HEK293 (cell line): Measurements from ENCODE around the gene SYT5.

Experiments
- CTCF ChIA-PET: fragments of 350-600 bp; formaldehyde crosslinking; extraction: SDS; loops from one replicate; lab custom pipeline; 2021; ENCODE audit warnings: antibody characterized with exemption; lab: Yijun Ruan, JAX
- POLR2A ChIA-PET: fragments of 300-600 bp; formaldehyde crosslinking; extraction: SDS; loops from one replicate; lab custom pipeline; 2020; ENCODE audit warnings: antibody characterized with exemption, inconsistent platforms; lab: Yijun Ruan, JAX
- H3K27ac ChIP-seq: fragments of 200-500 bp; sonication (Bioruptor generic); 2 replicates; pipeline ENCODE4 v1.5.1; 2014; ENCODE audit warnings: low read depth, low read length, control low read depth, inconsistent platforms; ENCODE audit errors: extremely low read depth
- H3K36me3 ChIP-seq, 2 experiments: fragments of 200-500 bp in 1 of 2; sonication (Bioruptor generic) in 1 of 2; 1 replicate in 1 of 2; 2 replicates in 1 of 2; pipeline ENCODE4 v1.5.1; 2014 to 2017; ENCODE audit warnings: inconsistent platforms in 2 of 2, low read length in 2 of 2; ENCODE audit not compliant: control insufficient read depth in 2 of 2, insufficient read depth in 1 of 2
- H3K4me1 ChIP-seq: fragments of 200-500 bp; sonication (Bioruptor generic); 2 replicates; pipeline ENCODE4 v1.5.1; 2014; ENCODE audit warnings: mild to moderate bottlenecking, low read length, inconsistent platforms; ENCODE audit not compliant: control insufficient read depth, insufficient read depth
- H3K4me3 ChIP-seq: 2 replicates; pipeline ENCODE4 v1.5.1; 2011; ENCODE audit warnings: low read depth, mild to moderate bottlenecking, control low read depth, low read length, moderate library complexity
- H3K9me3 ChIP-seq: fragments of 200-500 bp; sonication (Bioruptor generic); 2 replicates; pipeline ENCODE4 v1.5.1; 2014; ENCODE audit warnings: low read depth, low read length, inconsistent platforms; ENCODE audit not compliant: control insufficient read depth, insufficient read depth
- EGR2 ChIP-seq: fragments of 450-650 bp; formaldehyde crosslinking; IDR thresholded peaks from 2 replicates; pipeline ENCODE4 v1.5.1; 2016; ENCODE audit warnings: low read depth, missing biosample characterization, missing genetic modification characterization
- GFI1B ChIP-seq: fragments of 450-650 bp; formaldehyde crosslinking; IDR thresholded peaks from 2 replicates; pipeline ENCODE4 v1.5.1; 2016; ENCODE audit warnings: missing biosample characterization, missing genetic modification characterization
- IKZF3 ChIP-seq: fragments of 450-650 bp; IDR thresholded peaks from 2 replicates; pipeline ENCODE4 v1.5.0; 2018; ENCODE audit warnings: missing biosample characterization, mild to moderate bottlenecking, missing genetic modification characterization, moderate library complexity
- KLF8 ChIP-seq: fragments of 450-650 bp; formaldehyde crosslinking; IDR thresholded peaks from 2 replicates; pipeline ENCODE4 v1.5.1; 2016; ENCODE audit warnings: missing biosample characterization, missing genetic modification characterization
- KLF9 ChIP-seq: fragments of 450-650 bp; formaldehyde crosslinking; IDR thresholded peaks from 2 replicates; pipeline ENCODE4 v1.5.1; 2016; ENCODE audit warnings: missing biosample characterization, missing genetic modification characterization, low read depth
- SP2 ChIP-seq: fragments of 450-650 bp; formaldehyde crosslinking; IDR thresholded peaks from 2 replicates; pipeline ENCODE4 v1.5.1; 2016; ENCODE audit warnings: missing biosample characterization, missing genetic modification characterization
- SP3 ChIP-seq: fragments of 450-650 bp; formaldehyde crosslinking; IDR thresholded peaks from 2 replicates; pipeline ENCODE4 v1.5.1; 2016; ENCODE audit warnings: missing biosample characterization, missing genetic modification characterization
- TRIM28 ChIP-seq: IDR thresholded peaks from 2 replicates; pipeline ENCODE4 v1.6.1; 2011; ENCODE audit warnings: low read length, control low read depth, borderline replicate concordance
- ZBTB17 ChIP-seq: fragments of 450-650 bp; formaldehyde crosslinking; IDR thresholded peaks from 2 replicates; pipeline ENCODE4 v1.5.1; 2016; ENCODE audit warnings: missing biosample characterization, missing genetic modification characterization
- ZBTB48 ChIP-seq: fragments of 450-650 bp; formaldehyde crosslinking; IDR thresholded peaks from 2 replicates; pipeline ENCODE4 v1.5.1; 2016; ENCODE audit warnings: missing biosample characterization, missing genetic modification characterization
- ZFHX2 ChIP-seq: fragments of 450-650 bp; formaldehyde crosslinking; conservative IDR thresholded peaks from 2 replicates; pipeline ENCODE4 v1.5.1; 2016; ENCODE audit warnings: missing biosample characterization, missing genetic modification characterization
- ZNF140 ChIP-seq: fragments of 450-650 bp; formaldehyde crosslinking; IDR thresholded peaks from 2 replicates; pipeline ENCODE4 v1.5.1; 2016; ENCODE audit warnings: missing biosample characterization, missing genetic modification characterization
- ZNF175 ChIP-seq: fragments of 450-650 bp; formaldehyde crosslinking; IDR thresholded peaks from 2 replicates; pipeline ENCODE4 v1.5.1; 2016; ENCODE audit warnings: missing biosample characterization, missing genetic modification characterization
- ZNF202 ChIP-seq: fragments of 450-650 bp; formaldehyde crosslinking; IDR thresholded peaks from 2 replicates; pipeline ENCODE4 v1.5.1; 2016; ENCODE audit warnings: missing biosample characterization, missing genetic modification characterization, borderline replicate concordance
- ZNF335 ChIP-seq: fragments of 450-650 bp; formaldehyde crosslinking; conservative IDR thresholded peaks from 2 replicates; pipeline ENCODE4 v1.5.1; 2016; ENCODE audit warnings: missing biosample characterization, missing genetic modification characterization
- ZNF473 ChIP-seq: fragments of 450-650 bp; formaldehyde crosslinking; IDR thresholded peaks from 2 replicates; pipeline ENCODE4 v1.5.1; 2017; ENCODE audit warnings: missing biosample characterization, missing genetic modification characterization
- ZNF510 ChIP-seq: fragments of 450-650 bp; formaldehyde crosslinking; IDR thresholded peaks from 2 replicates; pipeline ENCODE4 v1.5.1; 2018; ENCODE audit warnings: mild to moderate bottlenecking, missing genetic modification characterization, missing biosample characterization; ENCODE audit not compliant: insufficient replicate concordance
- ZNF621 ChIP-seq: fragments of 450-650 bp; formaldehyde crosslinking; IDR thresholded peaks from 2 replicates; pipeline ENCODE4 v1.5.1; 2017; ENCODE audit warnings: missing biosample characterization, missing genetic modification characterization
- ZNF843 ChIP-seq: fragments of 450-650 bp; formaldehyde crosslinking; IDR thresholded peaks from 2 replicates; pipeline ENCODE4 v1.5.1; 2016; ENCODE audit warnings: missing biosample characterization, missing genetic modification characterization
- TF ChIP-seq, protein P1 (sequence below): fragments of 450-650 bp; formaldehyde crosslinking; IDR thresholded peaks from 2 replicates; pipeline ENCODE4 v1.5.1; 2017; ENCODE audit warnings: missing biosample characterization, missing genetic modification characterization
- TF ChIP-seq, protein P2 (sequence below): fragments of 450-650 bp; formaldehyde crosslinking; IDR thresholded peaks from 2 replicates; pipeline ENCODE4 v1.5.1; 2017; ENCODE audit warnings: missing biosample characterization, mild to moderate bottlenecking, missing genetic modification characterization, moderate library complexity
- TF ChIP-seq, protein P3 (sequence below): fragments of 450-650 bp; formaldehyde crosslinking; optimal IDR thresholded peaks from 2 replicates; pipeline ENCODE3; 2016; ENCODE audit warnings: missing biosample characterization, mild to moderate bottlenecking, missing genetic modification characterization
- TF ChIP-seq, protein P4 (sequence below): fragments of 450-650 bp; formaldehyde crosslinking; IDR thresholded peaks from 2 replicates; pipeline ENCODE4 v1.5.0; 2017; ENCODE audit warnings: missing biosample characterization, missing genetic modification characterization, borderline replicate concordance
- TF ChIP-seq, protein P5 (sequence below): fragments of 450-650 bp; formaldehyde crosslinking; IDR thresholded peaks from 2 replicates; pipeline ENCODE4 v1.5.1; 2017; ENCODE audit warnings: missing biosample characterization, missing genetic modification characterization
- TF ChIP-seq, protein P6 (sequence below): fragments of 450-650 bp; formaldehyde crosslinking; IDR thresholded peaks from 2 replicates; pipeline ENCODE4 v1.5.1; 2016; ENCODE audit warnings: missing biosample characterization, missing genetic modification characterization

SYT5 gene

DNA sequence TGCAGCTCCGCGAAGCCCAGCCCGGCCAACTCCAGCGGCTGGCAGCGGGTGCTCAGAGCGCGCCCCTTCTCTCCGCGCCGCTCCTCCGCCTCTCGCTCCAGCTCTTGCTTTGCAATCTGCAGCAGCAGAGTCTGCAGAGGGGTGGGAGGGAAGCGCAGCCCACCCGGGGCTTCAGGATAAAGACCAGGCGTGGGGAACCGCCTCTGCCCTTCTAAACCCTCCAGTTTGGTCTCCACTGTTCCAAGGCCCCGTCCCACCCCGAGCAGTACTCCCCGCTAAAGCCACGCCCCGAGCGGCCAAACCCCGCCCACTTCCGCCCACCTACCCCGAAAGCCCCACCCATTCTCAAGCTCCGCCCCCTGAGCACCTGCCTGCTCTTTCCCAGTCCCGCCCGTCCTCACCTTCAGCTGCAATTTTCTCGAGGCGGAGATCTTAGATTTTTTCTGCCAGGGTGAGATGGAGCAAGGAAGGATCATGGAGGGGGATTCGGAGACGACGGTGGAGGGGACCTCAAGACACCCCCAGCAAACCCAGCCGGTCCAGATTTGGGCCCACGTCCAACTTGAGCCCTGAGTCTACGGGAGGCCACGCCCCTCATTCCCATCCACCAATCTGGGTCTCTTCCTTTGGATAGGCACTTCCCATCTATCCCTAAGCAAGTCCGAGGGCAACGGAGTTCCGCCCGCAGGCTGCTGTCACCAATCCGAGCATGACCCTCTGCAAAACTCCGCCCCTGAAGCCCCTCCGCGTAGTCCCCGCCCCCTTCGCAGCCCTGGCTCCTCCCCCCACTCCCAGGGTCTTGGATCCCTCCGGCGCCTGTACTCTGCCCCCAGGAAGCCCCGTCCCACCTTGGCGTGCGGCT is 23.7 kb downstream of the SYT5 start:
- Histone ChIP-seq H3K27ac (no peak overlapping the region), H3K9me3 (no peaks in the 10 kb centered on the region), H3K4me3 (peak overlapping the region; percentile 7; the same call in 1 of the 2 replicates), H3K4me1 (peaks cover 6% of the 10 kb centered on the region), H3K36me3 (no peaks in the 10 kb centered on the region)
- ChIA-PET CTCF (interaction anchor here (0.8 to 1.2 kb wide), 3 partner anchors 10 to 498 kb away, joined by 3 to 6 read pairs (median 4); no protein-coding TSS in a partner anchor), POLR2A (interaction anchor here (0.6 to 1.2 kb wide), 5 partner anchors 10 to 101 kb away, joined by 3 to 6 read pairs (median 3); no protein-coding TSS in a partner anchor)
- TF ChIP-seq SP2 (peak; percentile 70), ZBTB17 (tag by site-specific recombination) (peak; percentile 30; the same call in 1 of the 2 replicates), ZNF510 (no peak), ZNF140 (tag by site-specific recombination) (no peak), ZNF175 (tag by site-specific recombination) (no peak), KLF9 (tag by site-specific recombination) (0 out of 2 replicates have a peak, but pooled peaks have one; percentile 39), EGR2 (tag by site-specific recombination) (peak; percentile 59), SP3 (peak; percentile 82), KLF8 (tag by site-specific recombination) (peak; percentile 88), ZBTB48 (tag by site-specific recombination) (no peak), ZNF202 (tag by site-specific recombination) (no peak), IKZF3 (tag by site-specific recombination) (0 out of 2 replicates have a peak, but pooled peaks have one; percentile 42), ZNF335 (tag by site-specific recombination) (0 out of 2 replicates have a peak, but pooled peaks have one; percentile 42), ZNF621 (tag by site-specific recombination) (no peak), ZNF473 (tag by site-specific recombination) (no peak), ZNF843 (tag by site-specific recombination) (no peak), GFI1B (tag by site-specific recombination) (no peak), TRIM28 (no peak), ZFHX2 (tag by site-specific recombination) (peak; percentile 61)
- TF ChIP-seq, protein P1, sequence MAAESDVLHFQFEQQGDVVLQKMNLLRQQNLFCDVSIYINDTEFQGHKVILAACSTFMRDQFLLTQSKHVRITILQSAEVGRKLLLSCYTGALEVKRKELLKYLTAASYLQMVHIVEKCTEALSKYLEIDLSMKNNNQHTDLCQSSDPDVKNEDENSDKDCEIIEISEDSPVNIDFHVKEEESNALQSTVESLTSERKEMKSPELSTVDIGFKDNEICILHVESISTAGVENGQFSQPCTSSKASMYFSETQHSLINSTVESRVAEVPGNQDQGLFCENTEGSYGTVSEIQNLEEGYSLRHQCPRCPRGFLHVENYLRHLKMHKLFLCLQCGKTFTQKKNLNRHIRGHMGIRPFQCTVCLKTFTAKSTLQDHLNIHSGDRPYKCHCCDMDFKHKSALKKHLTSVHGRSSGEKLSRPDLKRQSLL (tag by site-specific recombination): peak; percentile 36; the same call in 1 of the 2 replicates
- TF ChIP-seq, protein P2, sequence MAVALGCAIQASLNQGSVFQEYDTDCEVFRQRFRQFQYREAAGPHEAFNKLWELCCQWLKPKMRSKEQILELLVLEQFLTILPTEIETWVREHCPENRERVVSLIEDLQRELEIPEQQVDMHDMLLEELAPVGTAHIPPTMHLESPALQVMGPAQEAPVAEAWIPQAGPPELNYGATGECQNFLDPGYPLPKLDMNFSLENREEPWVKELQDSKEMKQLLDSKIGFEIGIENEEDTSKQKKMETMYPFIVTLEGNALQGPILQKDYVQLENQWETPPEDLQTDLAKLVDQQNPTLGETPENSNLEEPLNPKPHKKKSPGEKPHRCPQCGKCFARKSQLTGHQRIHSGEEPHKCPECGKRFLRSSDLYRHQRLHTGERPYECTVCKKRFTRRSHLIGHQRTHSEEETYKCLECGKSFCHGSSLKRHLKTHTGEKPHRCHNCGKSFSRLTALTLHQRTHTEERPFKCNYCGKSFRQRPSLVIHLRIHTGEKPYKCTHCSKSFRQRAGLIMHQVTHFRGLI (tag by site-specific recombination): 0 out of 2 replicates have a peak, but pooled peaks have one; percentile 42
- TF ChIP-seq, protein P3, sequence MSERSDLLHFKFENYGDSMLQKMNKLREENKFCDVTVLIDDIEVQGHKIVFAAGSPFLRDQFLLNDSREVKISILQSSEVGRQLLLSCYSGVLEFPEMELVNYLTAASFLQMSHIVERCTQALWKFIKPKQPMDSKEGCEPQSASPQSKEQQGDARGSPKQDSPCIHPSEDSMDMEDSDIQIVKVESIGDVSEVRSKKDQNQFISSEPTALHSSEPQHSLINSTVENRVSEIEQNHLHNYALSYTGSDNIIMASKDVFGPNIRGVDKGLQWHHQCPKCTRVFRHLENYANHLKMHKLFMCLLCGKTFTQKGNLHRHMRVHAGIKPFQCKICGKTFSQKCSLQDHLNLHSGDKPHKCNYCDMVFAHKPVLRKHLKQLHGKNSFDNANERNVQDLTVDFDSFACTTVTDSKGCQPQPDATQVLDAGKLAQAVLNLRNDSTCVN (tag by site-specific recombination): peak; percentile 17
- TF ChIP-seq, protein P4, sequence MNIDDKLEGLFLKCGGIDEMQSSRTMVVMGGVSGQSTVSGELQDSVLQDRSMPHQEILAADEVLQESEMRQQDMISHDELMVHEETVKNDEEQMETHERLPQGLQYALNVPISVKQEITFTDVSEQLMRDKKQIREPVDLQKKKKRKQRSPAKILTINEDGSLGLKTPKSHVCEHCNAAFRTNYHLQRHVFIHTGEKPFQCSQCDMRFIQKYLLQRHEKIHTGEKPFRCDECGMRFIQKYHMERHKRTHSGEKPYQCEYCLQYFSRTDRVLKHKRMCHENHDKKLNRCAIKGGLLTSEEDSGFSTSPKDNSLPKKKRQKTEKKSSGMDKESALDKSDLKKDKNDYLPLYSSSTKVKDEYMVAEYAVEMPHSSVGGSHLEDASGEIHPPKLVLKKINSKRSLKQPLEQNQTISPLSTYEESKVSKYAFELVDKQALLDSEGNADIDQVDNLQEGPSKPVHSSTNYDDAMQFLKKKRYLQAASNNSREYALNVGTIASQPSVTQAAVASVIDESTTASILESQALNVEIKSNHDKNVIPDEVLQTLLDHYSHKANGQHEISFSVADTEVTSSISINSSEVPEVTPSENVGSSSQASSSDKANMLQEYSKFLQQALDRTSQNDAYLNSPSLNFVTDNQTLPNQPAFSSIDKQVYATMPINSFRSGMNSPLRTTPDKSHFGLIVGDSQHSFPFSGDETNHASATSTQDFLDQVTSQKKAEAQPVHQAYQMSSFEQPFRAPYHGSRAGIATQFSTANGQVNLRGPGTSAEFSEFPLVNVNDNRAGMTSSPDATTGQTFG: no peak
- TF ChIP-seq, protein P5, sequence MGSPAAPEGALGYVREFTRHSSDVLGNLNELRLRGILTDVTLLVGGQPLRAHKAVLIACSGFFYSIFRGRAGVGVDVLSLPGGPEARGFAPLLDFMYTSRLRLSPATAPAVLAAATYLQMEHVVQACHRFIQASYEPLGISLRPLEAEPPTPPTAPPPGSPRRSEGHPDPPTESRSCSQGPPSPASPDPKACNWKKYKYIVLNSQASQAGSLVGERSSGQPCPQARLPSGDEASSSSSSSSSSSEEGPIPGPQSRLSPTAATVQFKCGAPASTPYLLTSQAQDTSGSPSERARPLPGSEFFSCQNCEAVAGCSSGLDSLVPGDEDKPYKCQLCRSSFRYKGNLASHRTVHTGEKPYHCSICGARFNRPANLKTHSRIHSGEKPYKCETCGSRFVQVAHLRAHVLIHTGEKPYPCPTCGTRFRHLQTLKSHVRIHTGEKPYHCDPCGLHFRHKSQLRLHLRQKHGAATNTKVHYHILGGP: no peak
- TF ChIP-seq, protein P6, sequence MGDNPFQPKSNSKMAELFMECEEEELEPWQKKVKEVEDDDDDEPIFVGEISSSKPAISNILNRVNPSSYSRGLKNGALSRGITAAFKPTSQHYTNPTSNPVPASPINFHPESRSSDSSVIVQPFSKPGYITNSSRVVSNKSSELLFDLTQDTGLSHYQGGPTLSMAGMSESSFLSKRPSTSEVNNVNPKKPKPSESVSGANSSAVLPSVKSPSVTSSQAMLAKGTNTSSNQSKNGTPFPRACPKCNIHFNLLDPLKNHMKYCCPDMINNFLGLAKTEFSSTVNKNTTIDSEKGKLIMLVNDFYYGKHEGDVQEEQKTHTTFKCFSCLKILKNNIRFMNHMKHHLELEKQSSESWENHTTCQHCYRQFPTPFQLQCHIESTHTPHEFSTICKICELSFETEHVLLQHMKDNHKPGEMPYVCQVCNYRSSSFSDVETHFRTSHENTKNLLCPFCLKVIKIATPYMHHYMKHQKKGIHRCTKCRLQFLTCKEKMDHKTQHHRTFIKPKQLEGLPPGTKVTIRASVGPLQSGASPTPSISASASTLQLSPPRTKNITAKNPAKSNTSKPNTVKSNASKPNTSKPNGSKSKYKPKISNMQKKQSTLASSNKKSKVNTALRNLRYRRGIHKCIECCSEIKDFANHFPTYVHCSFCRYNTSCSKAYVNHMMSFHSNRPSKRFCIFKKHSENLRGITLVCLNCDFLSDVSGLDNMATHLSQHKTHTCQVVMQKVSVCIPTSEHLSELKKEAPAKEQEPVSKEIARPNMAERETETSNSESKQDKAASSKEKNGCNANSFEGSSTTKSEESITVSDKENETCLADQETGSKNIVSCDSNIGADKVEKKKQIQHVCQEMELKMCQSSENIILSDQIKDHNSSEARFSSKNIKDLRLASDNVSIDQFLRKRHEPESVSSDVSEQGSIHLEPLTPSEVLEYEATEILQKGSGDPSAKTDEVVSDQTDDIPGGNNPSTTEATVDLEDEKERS (tag by site-specific recombination): no peak
